Measurements from ENCODE around the gene GTF3C5.

GRCh38 chr9:133102190-133103021 is 71.6 kb downstream of the GTF3C5 start:
- no peak for TF ChIP-seq EZH2 (IDR thresholded peaks at IDR 0.05; ENCODE audit: borderline replicate concordance, control insufficient read depth, low read depth, low read length)
- TF ChIP-seq CTCF (IDR thresholded peaks at IDR 0.05 in 2 of 3, conservative IDR thresholded peaks at IDR 0.05 in 1 of 3; ENCODE audit: control insufficient read depth in 2 of 3, extremely low read depth in 1 of 3, insufficient read depth in 1 of 3, low read depth in 3 of 3, low read length in 3 of 3) = no peak
- no peak for TF ChIP-seq HDAC2 (IDR thresholded peaks at IDR 0.05)
- no peak for TF ChIP-seq POLR2AphosphoS5 (IDR thresholded peaks at IDR 0.05; ENCODE audit: low read length)
- no peak for TF ChIP-seq STAT1 (conservative IDR thresholded peaks at IDR 0.05)
- TF ChIP-seq SP1 (IDR thresholded peaks at IDR 0.05; ENCODE audit: low read depth, low read length) = no peak
- TF ChIP-seq BHLHE40 (IDR thresholded peaks at IDR 0.05; ENCODE audit: borderline replicate concordance in 1 of 2, low read depth in 2 of 2, low read length in 1 of 2) = no peak
- TF ChIP-seq ZZZ3 (IDR thresholded peaks at IDR 0.05; ENCODE audit: control insufficient read depth, insufficient read length, low read depth) = no peak
